Stomach (tissue), 4 donors: ENCODE measurements around the gene ILF2.

ENCODE experiments used
- EP300 ChIP-seq: sonication (generic); formaldehyde crosslinking; IDR thresholded peaks from one replicate; pipeline ENCODE4 v1.6.1; 2017; ENCODE audit warnings: antibody characterized with exemption
- POLR2AphosphoS5 ChIP-seq, 3 donors: sonication (generic); formaldehyde crosslinking; IDR thresholded peaks; one replicate each; pipeline ENCODE4 v1.6.1; 2016; ENCODE audit warnings: antibody characterized with exemption in 3 of 3

DNA sequence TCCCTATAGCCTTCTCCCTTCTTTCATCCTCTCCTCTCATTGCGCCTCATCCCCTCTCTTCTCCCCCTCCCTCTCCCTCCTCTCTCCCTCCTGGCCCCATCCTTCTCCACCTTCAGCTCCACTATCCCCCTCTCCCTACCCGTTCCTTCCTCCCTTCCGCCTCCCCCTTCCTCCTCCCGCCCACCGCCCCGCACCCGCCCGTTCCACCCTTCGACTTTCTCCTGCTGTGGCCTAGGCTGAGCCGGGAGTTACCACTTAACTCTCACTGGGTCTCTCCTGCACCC lies 9.3 kb upstream of the ILF2 start:
- TF ChIP-seq POLR2AphosphoS5 (IDR thresholded peaks at IDR 0.05) (no peak), EP300 (no peak)
